GM21723 (cell line): ENCODE data around the gene OR10J5.
"Not testable (repeated sequence)": the region's sequence is repeated elsewhere in the genome, so short reads cannot be mapped to it uniquely, and the experiment has no call there.

Experiments used
- ATAC-seq: cut with Tn5 transposase; IDR thresholded peaks from one replicate; pipeline ENCODE4 v1.9.1; 2021; ENCODE audit warnings: mild to moderate bottlenecking, moderate library complexity; ENCODE audit not compliant: unreplicated experiment

OR10J5 gene, protein sequence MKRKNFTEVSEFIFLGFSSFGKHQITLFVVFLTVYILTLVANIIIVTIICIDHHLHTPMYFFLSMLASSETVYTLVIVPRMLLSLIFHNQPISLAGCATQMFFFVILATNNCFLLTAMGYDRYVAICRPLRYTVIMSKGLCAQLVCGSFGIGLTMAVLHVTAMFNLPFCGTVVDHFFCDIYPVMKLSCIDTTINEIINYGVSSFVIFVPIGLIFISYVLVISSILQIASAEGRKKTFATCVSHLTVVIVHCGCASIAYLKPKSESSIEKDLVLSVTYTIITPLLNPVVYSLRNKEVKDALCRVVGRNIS

DNA sequence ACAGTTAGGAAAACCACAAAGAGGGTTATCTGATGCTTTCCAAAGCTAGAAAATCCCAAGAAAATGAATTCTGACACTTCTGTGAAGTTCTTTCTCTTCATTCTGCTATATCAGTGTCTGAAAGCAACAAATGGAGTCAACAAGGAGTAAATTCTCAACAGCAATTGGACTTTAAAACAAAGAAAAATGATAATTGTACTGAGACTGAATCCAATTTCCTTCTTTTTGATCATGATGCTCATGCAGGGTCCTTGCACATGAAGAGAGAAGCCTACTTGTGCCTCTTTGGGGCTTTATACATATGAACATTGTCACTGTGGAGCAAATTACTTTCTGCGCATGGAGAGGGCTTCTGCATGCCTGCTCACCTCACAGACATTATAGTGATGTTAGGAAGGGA lies at the start of gene OR10J5:
TSS of gene OR10J5 (minus strand) at position 101 of the 400 bp plus-strand sequence. CDS start at position 101, 0 bp downstream.
- no peak for ATAC-seq

DNA sequence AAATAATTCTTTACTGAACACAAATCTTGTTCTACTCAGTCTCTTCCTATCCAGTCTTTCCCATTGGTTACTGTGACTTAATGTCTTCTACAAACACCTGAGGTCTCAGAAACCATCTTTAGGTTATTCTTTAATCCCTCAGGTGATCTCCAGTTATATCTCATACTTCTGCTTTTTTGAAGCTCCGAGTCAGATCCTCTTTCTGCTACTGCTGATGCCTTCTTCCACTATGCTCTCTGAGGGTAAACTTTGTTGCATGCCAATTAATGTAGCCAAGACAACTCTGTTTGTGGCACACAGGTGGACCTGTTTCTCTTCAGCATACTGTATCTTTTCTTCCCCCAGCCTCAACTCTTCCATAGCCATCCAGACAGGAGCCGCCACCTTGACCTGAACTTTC lies 48.7 kb upstream of the OR10J5 start:
- ATAC-seq, result no peak

GRCh38 chr1:159581422-159581821 lies 45.6 kb upstream of the OR10J5 start:
- ATAC-seq, result no peak

DNA sequence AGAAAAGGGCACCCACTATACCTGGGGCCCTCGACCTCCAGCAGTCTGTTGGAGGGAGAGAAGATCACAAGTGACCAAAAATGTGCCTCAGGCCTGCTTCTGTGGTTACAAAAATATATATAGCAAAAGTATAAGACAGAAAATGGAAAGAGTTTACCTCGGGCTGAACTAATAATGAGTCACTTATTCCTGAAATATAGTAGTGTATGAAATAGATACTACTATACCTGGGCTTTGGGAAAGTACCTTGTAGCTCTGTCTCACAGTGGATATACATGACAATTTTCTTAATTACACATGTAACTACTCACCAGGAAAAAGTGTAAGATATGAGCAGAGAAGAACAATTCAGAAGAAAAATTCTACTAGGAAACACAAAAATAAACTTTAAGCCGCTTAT lies 44.5 kb upstream of the OR10J5 start:
- ATAC-seq, result peak; percentile 60

GRCh38 chr1:159577446-159577845 lies 41.6 kb upstream of the OR10J5 start:
- ATAC-seq, result no peak

DNA sequence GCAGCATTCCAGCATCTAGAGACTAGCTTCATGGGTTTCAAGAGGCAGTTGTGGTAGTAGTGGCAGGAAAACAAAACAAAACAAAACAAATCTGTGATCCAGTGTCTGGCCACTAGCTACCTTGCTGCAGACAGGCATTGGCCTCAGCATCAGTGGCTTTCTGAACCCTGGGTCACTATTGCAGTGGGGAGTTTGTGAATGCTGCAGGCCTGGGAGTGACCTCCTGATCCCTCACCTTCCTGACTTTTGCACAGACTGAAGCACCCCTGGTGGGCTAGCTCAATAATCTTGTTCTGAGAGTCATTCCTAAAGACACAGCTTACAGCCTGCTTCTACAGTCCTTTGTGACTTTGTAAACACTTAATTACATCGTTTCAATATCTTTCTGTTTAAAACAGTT lies 26.9 kb upstream of the OR10J5 start:
- ATAC-seq, result no peak

DNA sequence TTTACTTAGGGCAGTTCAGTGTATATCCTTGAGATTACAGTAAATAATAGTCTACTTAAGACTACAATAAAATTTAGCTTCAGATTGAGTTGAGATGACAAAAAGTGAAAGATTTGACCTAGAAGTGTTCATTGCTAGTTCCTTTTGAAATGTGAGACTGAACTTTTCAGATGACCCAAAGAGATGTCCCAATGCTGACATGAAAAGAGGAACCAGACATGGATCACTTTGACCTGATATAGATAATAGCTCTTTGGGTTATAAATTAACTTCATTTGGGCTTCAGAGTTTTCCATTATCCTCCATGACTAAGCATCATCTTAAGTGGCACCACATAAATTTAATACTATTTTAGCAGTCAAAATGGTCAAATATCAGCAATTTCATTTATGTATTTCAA lies 25.7 kb upstream of the OR10J5 start:
- ATAC-seq, result no peak

- no peak for ATAC-seq
These were observed 24.8 kb upstream of the OR10J5 start for GRCh38 chr1:159560599-159560998.

DNA sequence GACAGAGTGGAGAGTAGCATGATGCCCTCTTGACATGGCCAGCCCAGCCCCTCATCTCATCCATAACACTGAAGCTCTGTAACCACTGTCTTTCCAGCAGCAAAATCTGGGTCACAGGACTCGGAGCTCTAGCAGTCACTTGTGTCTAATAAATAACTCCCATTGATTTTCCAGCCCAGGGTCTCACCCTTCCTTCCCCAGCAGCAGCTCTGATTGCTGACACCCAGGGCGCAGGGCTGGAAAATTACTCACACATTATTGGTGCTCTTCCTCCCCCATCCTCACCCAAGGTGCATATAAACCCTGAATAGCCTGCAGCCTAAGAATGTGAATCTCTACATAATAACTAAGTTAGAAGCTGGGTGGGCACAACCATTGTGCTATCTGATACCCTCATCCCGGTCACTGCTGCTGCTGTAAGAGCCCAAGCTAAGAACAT lies 21.1 kb upstream of the OR10J5 start:
- ATAC-seq, result no peak

GRCh38 chr1:159554696-159555095 lies 18.9 kb upstream of the OR10J5 start:
- ATAC-seq, result no peak

- no peak for ATAC-seq
These were observed 18.5 kb upstream of the OR10J5 start for GRCh38 chr1:159554261-159554660.

DNA sequence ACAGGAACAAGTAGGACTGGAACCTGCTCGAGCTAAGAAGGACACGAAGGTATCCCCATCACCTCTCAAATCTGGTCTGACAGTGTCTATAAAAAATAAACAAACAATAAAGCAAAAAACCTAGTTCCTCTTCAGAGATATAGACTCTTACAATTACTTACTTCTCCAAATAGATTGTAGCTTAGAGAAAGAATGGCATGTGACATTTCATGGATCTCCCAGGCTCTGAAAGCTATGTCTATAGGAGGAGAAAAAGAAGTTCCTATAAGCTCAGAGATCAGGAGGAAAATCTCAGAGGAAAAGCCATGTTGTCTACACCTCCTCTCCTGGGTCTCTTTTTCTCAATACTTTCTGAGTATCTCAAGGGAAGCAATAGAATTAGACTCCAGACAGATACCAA lies 12.3 kb upstream of the OR10J5 start:
- no peak for ATAC-seq

DNA sequence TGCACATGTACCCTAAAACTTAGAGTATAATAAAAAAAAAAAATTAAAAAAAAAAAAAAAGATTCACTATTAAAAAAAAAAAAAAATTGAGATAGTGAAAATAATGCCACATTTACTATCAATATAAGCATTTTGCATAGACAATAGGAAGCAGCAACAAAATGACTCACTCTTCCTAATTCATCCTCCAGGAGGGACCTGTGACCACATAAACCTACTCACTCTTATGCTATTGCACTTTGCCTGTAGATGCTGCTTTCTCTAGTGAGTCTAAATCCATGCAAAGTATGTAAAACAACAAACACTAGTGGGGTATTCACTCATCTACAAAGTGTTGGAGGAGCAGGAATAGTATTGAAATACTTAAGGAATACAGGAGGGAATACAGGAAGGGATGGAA lies 2.9 kb downstream of the OR10J5 start:
- no peak for ATAC-seq

DNA sequence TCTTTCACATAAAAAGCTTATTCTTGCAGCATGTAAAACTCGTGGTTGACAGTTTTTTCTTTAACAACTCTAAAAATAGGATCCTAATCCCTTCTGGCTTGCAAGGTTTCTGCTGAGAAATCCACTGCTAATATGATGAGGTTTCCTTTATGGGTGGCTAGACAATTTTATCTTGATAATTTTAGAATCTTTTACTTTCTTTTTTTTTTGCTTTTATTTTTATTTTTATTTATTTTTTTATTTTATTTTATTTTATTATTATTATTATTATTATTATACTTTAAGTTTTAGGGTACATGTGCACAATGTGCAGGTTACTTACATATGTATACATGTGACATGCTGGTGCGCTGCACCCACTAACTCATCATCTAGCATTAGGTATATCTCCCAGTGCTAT lies 11.0 kb downstream of the OR10J5 start:
- ATAC-seq, result not testable (repeated sequence)

DNA sequence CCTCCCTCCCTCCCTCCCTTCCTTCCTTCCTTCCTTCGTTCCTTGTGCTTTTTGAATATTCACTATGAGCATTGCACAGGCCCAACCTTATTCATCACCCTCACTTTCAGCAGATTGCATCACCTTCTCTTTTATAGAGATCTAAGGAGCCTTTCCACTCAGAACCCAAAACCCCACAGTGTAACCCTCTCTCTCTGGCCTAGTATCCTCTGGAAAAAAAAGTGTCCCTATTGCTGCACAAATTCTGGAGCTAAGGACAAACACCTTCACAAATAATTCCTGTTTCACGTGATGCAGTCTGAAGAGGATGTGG lies 25.6 kb downstream of the OR10J5 start:
- ATAC-seq, result no peak

GRCh38 chr1:159509440-159510228 lies 26.2 kb downstream of the OR10J5 start:
- no peak for ATAC-seq

DNA sequence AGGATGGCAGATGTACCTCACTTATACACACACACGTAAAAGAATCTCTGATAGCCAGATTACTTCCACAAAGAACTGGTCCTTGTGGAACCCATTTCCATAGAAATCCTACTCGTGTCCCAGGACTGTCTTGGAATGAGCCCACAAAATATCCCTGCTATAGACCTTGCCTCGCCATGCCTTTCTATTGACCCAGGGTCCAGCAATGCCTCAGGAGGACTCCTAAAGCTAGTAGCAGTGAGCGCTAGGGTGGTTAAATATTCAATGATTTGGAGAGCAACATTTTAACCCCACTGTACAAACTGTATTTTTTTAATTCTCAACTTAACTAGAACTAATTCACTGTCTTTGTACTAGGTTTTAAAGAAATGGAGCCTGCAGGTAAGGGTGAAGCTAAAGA lies 26.9 kb downstream of the OR10J5 start:
- no peak for ATAC-seq

GRCh38 chr1:159505676-159506075 lies 30.1 kb downstream of the OR10J5 start:
- no peak for ATAC-seq

DNA sequence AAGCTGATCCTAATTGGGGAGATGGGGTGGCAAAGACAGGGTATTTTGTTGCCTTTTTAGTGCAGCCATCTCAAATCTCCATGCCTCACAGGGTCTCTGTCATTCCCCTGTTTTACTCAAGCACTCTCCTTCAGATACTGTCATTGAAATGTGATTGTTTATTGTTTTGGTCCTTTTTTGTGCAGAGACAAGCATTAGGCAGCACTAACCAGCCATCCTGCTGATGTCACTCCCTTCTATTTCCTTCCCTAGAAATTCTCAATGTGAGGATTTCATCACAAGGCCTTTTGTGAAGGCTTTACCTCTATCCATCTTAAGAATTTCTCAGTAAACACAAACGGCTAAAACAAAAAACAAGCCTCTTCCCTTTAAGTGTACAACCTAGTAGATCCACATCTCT lies 34.7 kb downstream of the OR10J5 start:
- ATAC-seq, result no peak

- not testable (repeated sequence) for ATAC-seq
These were observed 41.1 kb downstream of the OR10J5 start for GRCh38 chr1:159494513-159495210.

- ATAC-seq, result no peak
These were observed 42.5 kb downstream of the OR10J5 start for GRCh38 chr1:159493354-159493753.
